Measurements from ENCODE around the gene CSRP2.

Gene CSRP2

DNA sequence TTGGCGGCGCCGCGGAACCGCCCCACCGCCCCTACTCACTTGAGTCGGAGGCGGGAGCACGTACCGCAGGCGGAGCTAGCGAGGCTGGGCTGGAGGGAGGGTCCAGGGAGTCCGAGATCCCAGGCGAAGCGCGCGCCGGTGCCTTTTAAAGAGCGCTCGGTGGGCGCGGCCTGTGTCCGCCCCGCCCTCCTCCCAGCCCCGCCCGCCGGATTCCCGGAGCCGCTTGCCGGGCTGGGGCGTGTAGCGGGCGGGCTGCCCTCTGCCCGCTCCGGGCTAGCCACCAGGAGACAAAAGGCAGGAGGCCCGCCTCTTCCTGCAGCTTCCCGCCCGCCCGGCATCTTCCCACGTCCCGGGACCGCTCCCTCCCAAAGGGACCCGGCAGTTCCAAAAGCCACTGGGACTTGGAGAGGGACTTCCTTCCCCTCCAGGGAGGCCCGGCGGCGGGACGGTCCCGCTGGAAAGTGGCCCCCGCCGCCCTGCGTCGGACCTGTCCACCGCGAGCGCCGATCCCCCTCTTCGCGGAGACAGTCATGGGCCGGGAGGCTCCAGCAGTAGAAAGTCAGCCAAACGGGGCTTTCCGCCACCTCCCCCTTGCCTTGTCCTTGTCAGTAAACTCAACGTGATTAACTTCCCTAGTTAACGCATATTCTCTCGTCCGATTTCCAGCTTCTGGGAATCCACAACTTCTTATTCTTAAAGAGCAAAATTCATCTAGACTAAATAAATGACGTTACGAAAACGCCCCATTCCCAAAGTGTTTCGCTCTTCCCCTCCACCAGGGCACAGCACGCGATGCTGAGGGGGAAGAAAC lies at the start of gene CSRP2:
TSS of gene CSRP2 (minus strand) at position 121 of the 811 bp plus-strand sequence. CDS start 12,759 bp downstream, outside the sequence.
- DNase-seq: peak; percentile 94

DNA sequence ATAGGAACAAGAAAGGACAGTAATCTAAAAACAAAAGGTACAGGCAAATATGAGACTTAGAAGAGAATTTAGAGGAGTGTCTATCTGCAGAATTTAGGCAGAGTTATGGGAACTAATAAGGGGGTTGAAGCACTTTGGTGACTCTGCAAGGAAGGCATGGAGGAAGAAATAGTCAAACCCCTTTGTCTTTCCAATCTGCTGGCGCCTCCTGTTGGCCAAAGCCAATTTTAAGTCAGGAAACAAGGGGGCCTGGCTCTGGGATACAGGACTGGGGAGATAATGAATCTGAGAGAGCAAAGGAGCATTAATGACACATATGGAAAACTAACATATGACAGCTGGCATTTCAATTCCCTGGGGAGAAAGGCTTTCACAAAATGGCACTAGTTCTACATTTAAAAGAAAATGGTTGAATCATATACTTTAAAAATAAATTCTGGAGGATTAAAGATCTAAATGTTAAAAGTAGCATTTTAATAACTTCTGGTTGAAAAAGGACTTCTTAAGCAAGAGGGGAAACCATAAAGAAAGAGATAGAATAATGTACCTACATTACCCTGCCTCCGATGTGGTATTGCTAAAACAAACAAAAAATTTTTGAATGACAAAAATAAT lies 48.5 kb upstream of the CSRP2 start:
- DNase-seq: no peak

- DNase-seq: no peak
Observed at GRCh38 chr12:76925135-76925534, 46.3 kb upstream of the CSRP2 start.

- DNase-seq: no peak
Observed at GRCh38 chr12:76922866-76923265, 44.0 kb upstream of the CSRP2 start.

GRCh38 chr12:76921891-76922664 lies 43.3 kb upstream of the CSRP2 start:
- no peak for DNase-seq

- DNase-seq: no peak
Observed at GRCh38 chr12:76921100-76921471, 42.3 kb upstream of the CSRP2 start.

- no peak for DNase-seq
Observed at GRCh38 chr12:76920172-76921099, 41.6 kb upstream of the CSRP2 start.

DNA sequence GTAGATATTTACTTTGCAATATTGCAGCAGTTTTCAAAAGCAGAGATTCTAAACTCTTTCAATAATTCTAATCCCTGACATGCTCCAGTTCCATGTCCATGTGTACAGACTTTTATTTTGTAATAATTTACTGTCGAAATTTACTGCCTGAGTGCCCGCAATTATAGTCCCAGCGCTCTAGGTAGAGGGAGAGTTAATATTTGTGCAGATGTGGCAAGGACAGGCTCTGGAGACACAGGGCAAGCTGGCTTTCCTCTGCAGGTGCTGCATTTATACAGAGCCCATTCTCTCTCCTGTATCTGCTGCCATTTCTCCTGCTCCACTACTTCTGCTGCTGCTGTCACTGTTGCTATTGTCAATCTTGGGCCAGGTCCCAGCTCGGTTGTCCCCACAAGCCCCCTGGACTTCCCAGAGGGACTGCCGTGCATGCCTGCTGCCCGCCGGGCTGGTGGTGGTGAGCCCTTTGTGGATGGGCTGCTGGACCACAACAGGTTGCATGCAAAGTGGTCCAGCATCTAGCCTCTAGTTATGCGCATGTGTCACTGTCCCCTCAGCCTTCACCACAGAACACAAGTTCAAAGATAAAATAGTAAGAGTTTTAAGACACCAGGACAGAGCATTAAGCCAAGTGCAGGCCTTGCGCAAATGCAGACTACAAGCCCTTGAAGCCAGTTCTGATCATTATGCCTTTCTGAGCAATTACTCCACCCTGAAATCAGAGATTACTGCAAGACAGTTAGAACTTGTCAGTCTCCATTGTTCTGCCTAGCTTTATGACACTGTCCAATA lies 40.8 kb upstream of the CSRP2 start:
- DNase-seq: peak; percentile 11

DNA sequence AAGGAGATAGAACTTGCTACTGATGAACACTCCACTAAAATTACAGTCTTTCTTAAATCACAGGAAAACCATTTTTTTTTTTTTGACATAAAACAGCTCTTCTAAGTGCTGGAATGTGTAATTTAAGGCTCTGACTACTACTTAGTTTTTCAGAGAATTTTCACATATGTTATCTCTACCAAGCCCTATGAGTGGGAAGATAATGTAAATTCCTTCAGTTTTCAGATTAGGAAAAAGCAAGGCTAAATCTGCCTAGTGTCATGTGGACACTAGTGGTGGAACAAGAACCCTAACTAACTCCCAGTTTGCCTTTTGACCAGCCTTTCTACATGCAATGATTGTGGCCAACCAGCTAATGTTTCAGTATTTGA lies 37.3 kb upstream of the CSRP2 start:
- no peak for DNase-seq

DNA sequence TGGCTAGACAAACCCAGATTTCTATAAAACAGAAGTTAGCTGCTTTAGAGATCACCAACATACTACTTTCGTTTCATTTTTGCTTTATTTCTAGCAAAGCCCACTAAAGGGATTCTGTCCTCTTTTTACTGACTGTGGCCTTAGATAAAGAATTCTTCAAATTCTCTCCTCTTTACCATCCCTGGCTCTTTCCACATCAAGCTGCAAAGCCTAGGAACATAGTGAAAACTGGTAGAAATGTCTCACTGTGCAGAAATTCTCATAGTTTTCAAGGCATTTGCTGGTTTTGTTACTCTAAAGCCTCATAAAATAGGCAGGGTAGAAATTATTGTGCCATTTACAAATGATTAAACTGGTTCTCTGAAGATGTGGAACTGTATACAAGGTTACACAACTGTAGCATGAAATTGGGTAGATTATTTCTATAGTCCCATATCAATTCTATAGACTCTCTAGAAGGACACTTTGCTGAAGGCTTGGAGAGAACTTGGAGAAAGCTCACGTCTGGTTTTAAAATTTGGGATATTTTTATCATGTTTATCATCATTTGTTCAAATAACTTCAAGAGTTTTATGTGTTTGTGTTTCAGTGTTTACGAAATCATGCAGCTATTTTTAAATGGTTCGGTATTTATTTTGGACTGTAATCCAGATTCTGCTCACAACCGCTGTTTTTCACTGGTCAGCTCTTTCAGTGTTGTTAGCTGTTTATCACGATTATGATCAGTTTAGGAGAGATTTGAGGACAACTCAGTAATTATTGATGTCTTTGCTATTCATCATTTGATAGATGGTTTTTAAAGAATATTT lies 36.7 kb upstream of the CSRP2 start:
- no peak for DNase-seq

DNA sequence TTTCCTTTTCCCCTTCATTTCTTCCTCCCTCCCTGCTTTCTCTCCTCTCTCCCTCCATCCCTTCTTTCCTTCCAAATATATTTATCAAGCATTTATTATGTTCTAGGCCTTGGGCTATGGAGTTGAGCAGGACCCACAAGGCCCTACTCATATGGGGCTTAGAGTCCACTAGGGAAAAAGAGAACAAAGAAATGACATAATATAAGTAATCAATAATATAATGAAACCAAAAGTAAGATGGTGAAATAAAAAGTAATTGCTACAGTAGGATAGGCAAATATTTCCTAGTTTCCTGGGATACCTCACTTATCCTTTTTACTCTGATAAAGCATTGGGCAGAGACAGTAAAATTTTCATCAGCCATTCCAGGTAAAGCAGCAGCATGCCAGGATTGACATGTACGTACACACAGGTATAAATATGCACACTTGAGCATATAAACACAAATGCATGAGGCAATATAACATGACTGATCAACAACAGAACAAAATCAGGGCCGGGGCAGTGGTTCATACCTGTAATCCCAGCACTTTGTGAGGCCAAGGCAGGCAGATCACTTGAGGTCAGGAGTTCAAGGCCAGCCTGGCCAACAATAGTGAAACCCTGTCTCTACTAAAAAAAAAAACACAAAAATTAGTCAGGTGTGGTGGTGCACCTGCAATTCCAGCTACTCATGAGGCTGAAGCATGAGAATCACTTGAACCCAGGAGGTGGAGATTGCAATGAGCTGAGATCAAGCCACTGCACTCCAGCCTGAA lies 35.5 kb upstream of the CSRP2 start:
- no peak for DNase-seq

DNA sequence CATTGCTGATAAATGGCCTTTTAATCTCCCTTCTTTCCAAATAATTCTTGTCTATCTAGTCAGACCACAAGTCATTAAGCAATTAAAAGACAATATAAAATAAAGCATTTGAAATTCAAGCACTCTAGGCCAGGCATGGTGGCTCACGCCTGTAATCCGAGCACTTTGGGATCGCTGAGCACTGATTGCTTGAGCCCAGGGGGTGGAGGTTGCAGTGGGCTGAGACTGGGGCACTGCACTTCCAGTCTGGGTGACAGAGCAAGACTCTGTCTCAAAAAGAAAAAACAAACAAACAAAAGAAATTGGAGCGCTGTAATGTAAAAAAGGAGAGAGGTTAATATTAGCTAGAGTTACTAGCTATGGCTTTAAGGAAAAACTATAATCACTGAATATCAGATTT lies 30.5 kb upstream of the CSRP2 start:
- DNase-seq: peak; percentile 38

- DNase-seq: no peak
Observed at GRCh38 chr12:76908303-76909017, 29.6 kb upstream of the CSRP2 start.

- no peak for DNase-seq
Observed at GRCh38 chr12:76901628-76902380, 23.0 kb upstream of the CSRP2 start.

GRCh38 chr12:76899522-76899921 lies 20.7 kb upstream of the CSRP2 start:
- DNase-seq: no peak

- no peak for DNase-seq
Observed at GRCh38 chr12:76898442-76898841, 19.6 kb upstream of the CSRP2 start.

DNA sequence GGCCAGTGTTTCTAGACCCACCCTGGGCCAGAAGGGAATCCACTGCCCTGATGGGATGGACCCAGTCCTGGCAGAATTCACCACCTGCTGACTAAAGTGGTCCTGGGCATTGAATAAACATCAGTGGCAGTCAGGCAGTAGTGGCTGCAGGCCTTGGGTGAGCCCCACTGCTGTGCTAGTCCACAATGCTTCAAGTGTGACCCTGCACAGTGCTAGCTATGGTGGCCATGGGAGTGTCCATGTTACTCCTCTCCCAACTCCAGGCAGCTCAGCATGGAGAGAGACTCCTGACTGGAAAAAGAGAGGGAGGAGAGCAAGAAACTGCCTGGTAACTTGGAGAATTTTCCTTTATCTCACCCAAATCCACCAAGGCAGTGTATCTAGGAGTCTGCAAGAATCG lies 17.5 kb upstream of the CSRP2 start:
- no peak for DNase-seq

GRCh38 chr12:76895796-76896195 lies 17.0 kb upstream of the CSRP2 start:
- no peak for DNase-seq

GRCh38 chr12:76891609-76892008 lies 12.8 kb upstream of the CSRP2 start:
- DNase-seq: no peak

Measured in NCI-H510A treated with DMSO at 0.1 percent for 48 hours (cell line).